PFSK-1 (cell line): Measurements from ENCODE around the gene NRG3.

Experiments used
- FOXP2 ChIP-seq: optimal IDR thresholded peaks from 2 replicates; pipeline ENCODE3; 2011; ENCODE audit warnings: borderline replicate concordance, control low read depth, inconsistent platforms; ENCODE audit not compliant: insufficient read depth; ENCODE audit errors: extremely low read length, extremely low read depth
- POLR2AphosphoS5 ChIP-seq: IDR thresholded peaks from 2 replicates; pipeline ENCODE4 v1.6.1; 2012; ENCODE audit warnings: low read depth, mild to moderate bottlenecking, control low read depth, low read length, moderate library complexity
- SIN3A ChIP-seq: IDR thresholded peaks from 2 replicates; pipeline ENCODE4 v1.6.1; 2012; ENCODE audit warnings: mild to moderate bottlenecking, low read length, moderate library complexity, borderline replicate concordance; ENCODE audit not compliant: insufficient read depth
- TAF1 ChIP-seq: IDR thresholded peaks from 2 replicates; pipeline ENCODE4 v1.6.1; 2012; ENCODE audit warnings: low read length, control low read depth, borderline replicate concordance; ENCODE audit not compliant: insufficient read depth
- TF ChIP-seq, protein P1 (sequence below), 2 experiments: IDR thresholded peaks; 2 replicates each; pipeline versions ENCODE4 v1.6.1 to v1.8.0; 2011 to 2012; ENCODE audit warnings: low read depth in 2 of 2, low read length in 2 of 2, control low read depth in 1 of 2, inconsistent platforms in 1 of 2, mild to moderate bottlenecking in 1 of 2, moderate library complexity in 1 of 2; ENCODE audit not compliant: insufficient read depth in 1 of 2

The NRG3 gene

DNA sequence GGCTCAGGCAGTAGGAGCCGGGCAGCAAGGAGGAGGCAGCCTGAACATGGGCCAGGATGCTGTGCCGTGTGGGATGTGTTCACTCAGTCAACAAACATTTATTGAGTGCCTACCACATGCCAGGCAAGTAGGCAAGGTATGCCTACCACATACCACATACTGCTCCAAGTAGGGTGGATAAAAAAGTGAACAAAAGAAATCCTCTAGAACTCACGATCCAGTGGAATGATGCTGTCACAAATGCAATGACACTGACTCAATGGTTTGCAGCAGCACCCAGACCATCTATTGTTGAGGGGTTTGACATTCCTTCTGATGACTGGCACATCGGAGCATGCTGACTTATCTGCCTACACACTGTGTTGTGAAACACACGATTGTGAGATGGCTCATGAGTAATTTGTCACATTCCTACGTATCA, 413.5 kb downstream of the NRG3 start:
- TF ChIP-seq SIN3A: no peak
- no peak for TF ChIP-seq FOXP2
- TF ChIP-seq, protein P1, sequence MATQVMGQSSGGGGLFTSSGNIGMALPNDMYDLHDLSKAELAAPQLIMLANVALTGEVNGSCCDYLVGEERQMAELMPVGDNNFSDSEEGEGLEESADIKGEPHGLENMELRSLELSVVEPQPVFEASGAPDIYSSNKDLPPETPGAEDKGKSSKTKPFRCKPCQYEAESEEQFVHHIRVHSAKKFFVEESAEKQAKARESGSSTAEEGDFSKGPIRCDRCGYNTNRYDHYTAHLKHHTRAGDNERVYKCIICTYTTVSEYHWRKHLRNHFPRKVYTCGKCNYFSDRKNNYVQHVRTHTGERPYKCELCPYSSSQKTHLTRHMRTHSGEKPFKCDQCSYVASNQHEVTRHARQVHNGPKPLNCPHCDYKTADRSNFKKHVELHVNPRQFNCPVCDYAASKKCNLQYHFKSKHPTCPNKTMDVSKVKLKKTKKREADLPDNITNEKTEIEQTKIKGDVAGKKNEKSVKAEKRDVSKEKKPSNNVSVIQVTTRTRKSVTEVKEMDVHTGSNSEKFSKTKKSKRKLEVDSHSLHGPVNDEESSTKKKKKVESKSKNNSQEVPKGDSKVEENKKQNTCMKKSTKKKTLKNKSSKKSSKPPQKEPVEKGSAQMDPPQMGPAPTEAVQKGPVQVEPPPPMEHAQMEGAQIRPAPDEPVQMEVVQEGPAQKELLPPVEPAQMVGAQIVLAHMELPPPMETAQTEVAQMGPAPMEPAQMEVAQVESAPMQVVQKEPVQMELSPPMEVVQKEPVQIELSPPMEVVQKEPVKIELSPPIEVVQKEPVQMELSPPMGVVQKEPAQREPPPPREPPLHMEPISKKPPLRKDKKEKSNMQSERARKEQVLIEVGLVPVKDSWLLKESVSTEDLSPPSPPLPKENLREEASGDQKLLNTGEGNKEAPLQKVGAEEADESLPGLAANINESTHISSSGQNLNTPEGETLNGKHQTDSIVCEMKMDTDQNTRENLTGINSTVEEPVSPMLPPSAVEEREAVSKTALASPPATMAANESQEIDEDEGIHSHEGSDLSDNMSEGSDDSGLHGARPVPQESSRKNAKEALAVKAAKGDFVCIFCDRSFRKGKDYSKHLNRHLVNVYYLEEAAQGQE (IDR thresholded peaks at IDR 0.05; ENCODE audit: insufficient read depth in 1 of 2, low read depth in 2 of 2, low read length in 2 of 2): no peak
- no peak for TF ChIP-seq TAF1
- TF ChIP-seq POLR2AphosphoS5: no peak

GRCh38 chr10:82289945-82290344, 415.0 kb downstream of the NRG3 start:
- TF ChIP-seq FOXP2 (no peak), POLR2AphosphoS5 (no peak), SIN3A (no peak), TAF1 (no peak)
- TF ChIP-seq, protein P1 (IDR thresholded peaks at IDR 0.05; ENCODE audit: insufficient read depth in 1 of 2, low read depth in 2 of 2, low read length in 2 of 2): no peak

GRCh38 chr10:82294874-82295378, 419.9 kb downstream of the NRG3 start:
- TF ChIP-seq POLR2AphosphoS5: no peak
- TF ChIP-seq, protein P1 (IDR thresholded peaks at IDR 0.05; ENCODE audit: insufficient read depth in 1 of 2, low read depth in 2 of 2, low read length in 2 of 2): no peak
- no peak for TF ChIP-seq SIN3A
- no peak for TF ChIP-seq FOXP2
- no peak for TF ChIP-seq TAF1

GRCh38 chr10:82308641-82309040, 433.6 kb downstream of the NRG3 start:
- TF ChIP-seq, protein P1 (IDR thresholded peaks at IDR 0.05; ENCODE audit: insufficient read depth in 1 of 2, low read depth in 2 of 2, low read length in 2 of 2): no peak

- TF ChIP-seq POLR2AphosphoS5 (no peak), TAF1 (no peak), FOXP2 (no peak), SIN3A (no peak)
- TF ChIP-seq, protein P1 (IDR thresholded peaks at IDR 0.05; ENCODE audit: insufficient read depth in 1 of 2, low read depth in 2 of 2, low read length in 2 of 2): no peak
Measured at GRCh38 chr10:82310839-82311238, 435.8 kb downstream of the NRG3 start.
